DOHH2 (cell line): ENCODE data around the gene NTF4.
"Not testable (repeated sequence)": the region's sequence is repeated elsewhere in the genome, so short reads cannot be mapped to it uniquely, and the experiment has no call there.

Experiments used
- H3F3A ChIP-seq: fragments of 200-600 bp; sonication (generic), shearing (Covaris generic); 2 replicates; pipeline ENCODE4 v1.6.0; 2016; ENCODE audit warnings: antibody characterized with exemption, mild to moderate bottlenecking; ENCODE audit not compliant: control insufficient read depth, insufficient read depth
- H3K27ac ChIP-seq: fragments of 200-600 bp; sonication (generic); 2 replicates; pipeline ENCODE4 v1.5.1; 2014; ENCODE audit warnings: low read depth, mild to moderate bottlenecking, low read length, moderate library complexity
- H3K27me3 ChIP-seq: fragments of 200-600 bp; sonication (generic); 2 replicates; pipeline ENCODE4 v1.6.1; 2014; ENCODE audit warnings: mild to moderate bottlenecking, low read length, mixed read lengths; ENCODE audit not compliant: control insufficient read depth
- H3K36me3 ChIP-seq: fragments of 200-600 bp; sonication (generic); 2 replicates; pipeline ENCODE4 v1.6.1; 2014; ENCODE audit warnings: mild to moderate bottlenecking, low read length, moderate library complexity, mixed read lengths; ENCODE audit not compliant: control insufficient read depth
- H3K4me1 ChIP-seq: fragments of 200-600 bp; sonication (generic); 2 replicates; pipeline ENCODE4 v1.6.1; 2014; ENCODE audit warnings: mild to moderate bottlenecking, low read length, mixed read lengths; ENCODE audit not compliant: control insufficient read depth
- H3K4me2 ChIP-seq: fragments of 200-600 bp; sonication (generic); 2 replicates; pipeline ENCODE4 v1.6.0; 2014; ENCODE audit warnings: mild to moderate bottlenecking, low read length, moderate library complexity
- H3K4me3 ChIP-seq: fragments of 200-600 bp; sonication (generic); 2 replicates; pipeline ENCODE4 v1.5.1; 2014; ENCODE audit warnings: mild to moderate bottlenecking, low read length, mixed read lengths
- H3K79me2 ChIP-seq: fragments of 200-600 bp; sonication (generic); 2 replicates; pipeline ENCODE4 v1.6.1; 2014; ENCODE audit warnings: mild to moderate bottlenecking, low read length, mixed read lengths; ENCODE audit not compliant: control insufficient read depth
- H3K9me2 ChIP-seq: fragments of 200-600 bp; sonication (generic); replicated peaks from 2 replicates; pipeline ENCODE4 v1.6.1; 2014; ENCODE audit warnings: mild to moderate bottlenecking, low read length, mixed read lengths; ENCODE audit not compliant: control insufficient read depth
- H3K9me3 ChIP-seq: fragments of 200-600 bp; sonication (generic); 2 replicates; pipeline ENCODE4 v1.6.1; 2014; ENCODE audit warnings: antibody characterized with exemption, low read length, mixed read lengths; ENCODE audit not compliant: control insufficient read depth, insufficient read depth
- H4K20me1 ChIP-seq: fragments of 200-600 bp; sonication (generic); 2 replicates; pipeline ENCODE4 v1.6.0; 2014; ENCODE audit warnings: low read depth, mild to moderate bottlenecking, antibody characterized with exemption, low read length, moderate library complexity; ENCODE audit not compliant: control insufficient read depth, insufficient read depth
- CTCF ChIP-seq: fragments of 200-600 bp; sonication (generic); IDR thresholded peaks from one replicate; pipeline ENCODE4 v1.5.1; 2014; ENCODE audit warnings: antibody characterized with exemption, mild to moderate bottlenecking, low read depth, low read length; ENCODE audit not compliant: poor library complexity, severe bottlenecking

The NTF4 gene

DNA sequence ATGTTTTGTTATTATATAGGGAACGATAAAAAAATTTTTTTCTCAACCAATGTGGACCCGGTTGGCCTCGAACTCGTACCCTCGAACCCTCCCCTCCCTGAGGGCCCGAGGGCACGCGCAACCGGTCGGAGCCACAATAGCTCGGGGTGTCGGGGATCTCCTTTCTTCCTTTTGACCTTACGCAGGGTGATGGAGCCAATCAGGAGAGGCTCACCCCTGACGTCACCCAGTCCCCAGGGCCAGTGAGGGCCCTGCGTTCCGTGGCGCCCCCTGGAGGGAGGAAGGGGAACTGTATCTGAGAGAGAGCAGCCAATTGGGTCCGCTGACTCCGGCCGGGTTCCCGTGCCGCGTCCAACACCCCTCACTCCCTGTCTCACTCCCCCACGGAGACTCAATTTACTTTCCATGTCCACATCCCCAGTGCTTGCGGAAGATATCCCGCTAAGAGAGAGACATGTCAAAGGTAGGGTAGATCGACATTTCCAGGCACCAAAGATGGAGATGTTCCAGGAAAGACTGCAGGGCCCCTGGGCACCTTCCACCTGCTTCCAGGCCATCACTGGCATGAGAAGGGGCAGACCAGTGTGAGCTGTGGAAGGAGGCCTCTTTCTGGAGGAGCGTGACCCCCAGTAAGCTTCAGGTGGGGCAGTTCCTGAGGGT, 32.8 kb downstream of the NTF4 start, which contains the start of gene CGB2:
Gene CGB2 (plus strand): TSS at position 249 of the 660 bp plus-strand sequence. CDS start 206 bp downstream, at position 455.
- not testable (repeated sequence) for H3K4me3 ChIP-seq, H4K20me1 ChIP-seq, H3K4me2 ChIP-seq, H3K4me1 ChIP-seq, H3K9me2 ChIP-seq, H3K27ac ChIP-seq, H3K36me3 ChIP-seq, H3F3A ChIP-seq, H3K79me2 ChIP-seq, H3K9me3 ChIP-seq, H3K27me3 ChIP-seq
- TF ChIP-seq CTCF, result peak; percentile 72

GRCh38 chr19:49030323-49030722, 34.3 kb downstream of the NTF4 start:
- H3K27me3 ChIP-seq, H3F3A ChIP-seq, H3K9me2 ChIP-seq, H4K20me1 ChIP-seq, H3K4me1 ChIP-seq, H3K36me3 ChIP-seq, H3K4me2 ChIP-seq, H3K4me3 ChIP-seq, H3K9me3 ChIP-seq, H3K27ac ChIP-seq, H3K79me2 ChIP-seq: not testable (repeated sequence)

- H3K27me3 ChIP-seq, H3F3A ChIP-seq, H3K79me2 ChIP-seq, H3K9me3 ChIP-seq, H3K36me3 ChIP-seq, H3K4me3 ChIP-seq, H3K27ac ChIP-seq, H3K9me2 ChIP-seq, H3K4me2 ChIP-seq, H3K4me1 ChIP-seq, H4K20me1 ChIP-seq: not testable (repeated sequence)
Observed at GRCh38 chr19:49029749-49030148, 34.9 kb downstream of the NTF4 start.

- H3K79me2 ChIP-seq, H3K9me3 ChIP-seq, H3K36me3 ChIP-seq, H4K20me1 ChIP-seq, H3F3A ChIP-seq, H3K9me2 ChIP-seq, H3K4me3 ChIP-seq, H3K4me1 ChIP-seq, H3K27me3 ChIP-seq, H3K27ac ChIP-seq, H3K4me2 ChIP-seq: not testable (repeated sequence)
Observed at GRCh38 chr19:49028686-49029085, 35.9 kb downstream of the NTF4 start.

DNA sequence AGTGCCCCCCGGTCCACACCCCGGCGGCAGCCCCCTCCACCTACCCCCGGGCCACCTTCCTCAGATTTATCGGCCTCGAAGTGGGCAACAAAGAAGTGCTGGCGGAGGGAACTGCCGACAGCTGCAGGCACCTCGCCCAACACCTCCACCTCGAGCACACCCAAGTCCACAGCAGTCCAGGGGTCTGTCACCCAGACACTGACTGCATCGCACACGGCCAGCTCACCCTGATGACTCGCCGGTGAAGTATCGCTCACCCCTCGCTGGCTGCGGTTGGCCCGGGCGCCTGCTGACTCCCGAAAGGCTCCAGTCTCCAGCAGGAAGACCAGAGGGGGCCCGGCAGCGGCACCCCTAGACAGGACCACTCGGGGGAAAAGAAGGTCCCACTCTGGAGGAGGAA, 39.0 kb downstream of the NTF4 start:
- H3K4me2 ChIP-seq, H3F3A ChIP-seq, H3K27me3 ChIP-seq, H3K9me2 ChIP-seq, H3K4me3 ChIP-seq, H3K27ac ChIP-seq, H3K36me3 ChIP-seq, H4K20me1 ChIP-seq, H3K9me3 ChIP-seq, H3K79me2 ChIP-seq: not testable (repeated sequence)
- H3K4me1 ChIP-seq, result peaks cover 11% of the 10 kb centered on the region

GRCh38 chr19:49025088-49025487, 39.5 kb downstream of the NTF4 start:
- not testable (repeated sequence) for H3K4me3 ChIP-seq, H3K27me3 ChIP-seq, H3K79me2 ChIP-seq, H3K27ac ChIP-seq, H3K9me3 ChIP-seq, H3K9me2 ChIP-seq, H3K4me2 ChIP-seq, H3F3A ChIP-seq, H3K36me3 ChIP-seq, H4K20me1 ChIP-seq
- peaks cover 16% of the 10 kb centered on the region for H3K4me1 ChIP-seq

GRCh38 chr19:49024233-49024632, 40.4 kb downstream of the NTF4 start, which contains the start of gene CGB3:
CGB3 (minus strand) TSS chr19:49024333; CDS start chr19:49023971, 362 bp downstream.
- not testable (repeated sequence) for H3K9me3 ChIP-seq, H3K4me3 ChIP-seq, H3K9me2 ChIP-seq, H3K79me2 ChIP-seq, H3K27ac ChIP-seq, H3K4me2 ChIP-seq, H3K27me3 ChIP-seq, H3K36me3 ChIP-seq, H4K20me1 ChIP-seq, H3F3A ChIP-seq
- peaks cover 23% of the 10 kb centered on the region for H3K4me1 ChIP-seq
